Lower lobe of right lung (tissue), 2 donors: ENCODE measurements around the gene TRAPPC2. TPM values are rescaled to one million over a fixed set of nuclear protein-coding genes. Genes with fewer than 3 reads are reported as not detected.

Experiments used
- ATAC-seq, 2 donors: fragments of 200-7000 bp; cut with Tn5 transposase; one replicate each; pipeline ENCODE4 v1.9.1; 2020 to 2022; ENCODE audit warnings: mild to moderate bottlenecking in 2 of 2, moderate library complexity in 2 of 2
- DNase-seq: peaks from one replicate; pipeline ENCODE4 v3.0.0-alpha.2; 2020
- H3K27ac ChIP-seq: fragments of 200-600 bp; one replicate; pipeline ENCODE4 v1.8.0; 2022
- H3K27me3 ChIP-seq: fragments of 200-600 bp; one replicate; pipeline ENCODE4 v1.8.0; 2022; ENCODE audit warnings: low read depth
- H3K36me3 ChIP-seq: fragments of 200-600 bp; one replicate; pipeline ENCODE4 v1.8.0; 2022; ENCODE audit warnings: mild to moderate bottlenecking
- H3K4me1 ChIP-seq: fragments of 200-600 bp; one replicate; pipeline ENCODE4 v1.8.0; 2022
- H3K4me3 ChIP-seq: fragments of 200-600 bp; one replicate; pipeline ENCODE4 v1.8.0; 2022; ENCODE audit warnings: mild to moderate bottlenecking
- H3K9me3 ChIP-seq: fragments of 200-600 bp; one replicate; pipeline ENCODE4 v1.8.0; 2022
- intact Hi-C: fragments of 100-400 bp; cut with DNase I; formaldehyde crosslinking; loops from one replicate; pipeline ENCODE4 v1.11.0; 2022
- total RNA-seq: library from RNA; stranded (reverse); fragmentation: NEBNext Ultra II Directional; extraction: Animal tissue kit (Norgen Biotek cat#: 25700); gene quantifications from one replicate; pipeline ENCODE4 v1.2.1, GENCODE V29; 2021
- TF ChIP-seq, protein P1 (sequence below): fragments of 200-600 bp; IDR thresholded peaks from one replicate; pipeline ENCODE4 v1.8.0; 2022; ENCODE audit warnings: antibody characterized with exemption, mild to moderate bottlenecking
- donor health status: DM: no; HTN: yes; CAD: no; lungs with severe emphysema.

The TRAPPC2 gene
- total RNA-seq, 1 donor from 2014 or later, result 15.8 TPM

DNA sequence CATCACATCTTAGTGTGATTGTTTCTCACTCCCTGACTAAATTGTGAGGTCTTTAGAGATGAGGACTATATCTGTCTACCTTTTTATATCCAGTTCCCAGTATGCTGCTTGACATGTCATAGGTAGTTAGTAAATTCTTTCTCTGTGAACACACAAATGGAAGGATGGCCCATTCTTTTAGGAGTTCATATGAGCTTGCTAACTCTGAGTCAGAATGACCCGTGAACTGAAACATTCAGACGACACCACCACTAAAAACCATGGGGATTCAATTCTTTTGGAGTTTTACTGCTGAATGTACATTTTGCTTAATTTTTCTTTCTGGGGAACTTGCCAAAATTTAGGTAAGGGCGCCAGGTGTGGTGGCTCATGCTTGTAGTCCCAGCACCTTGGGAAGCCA, 14.1 kb upstream of the TRAPPC2 start:
- H3K27ac ChIP-seq, result no peak overlapping the region
- TF ChIP-seq, protein P1, sequence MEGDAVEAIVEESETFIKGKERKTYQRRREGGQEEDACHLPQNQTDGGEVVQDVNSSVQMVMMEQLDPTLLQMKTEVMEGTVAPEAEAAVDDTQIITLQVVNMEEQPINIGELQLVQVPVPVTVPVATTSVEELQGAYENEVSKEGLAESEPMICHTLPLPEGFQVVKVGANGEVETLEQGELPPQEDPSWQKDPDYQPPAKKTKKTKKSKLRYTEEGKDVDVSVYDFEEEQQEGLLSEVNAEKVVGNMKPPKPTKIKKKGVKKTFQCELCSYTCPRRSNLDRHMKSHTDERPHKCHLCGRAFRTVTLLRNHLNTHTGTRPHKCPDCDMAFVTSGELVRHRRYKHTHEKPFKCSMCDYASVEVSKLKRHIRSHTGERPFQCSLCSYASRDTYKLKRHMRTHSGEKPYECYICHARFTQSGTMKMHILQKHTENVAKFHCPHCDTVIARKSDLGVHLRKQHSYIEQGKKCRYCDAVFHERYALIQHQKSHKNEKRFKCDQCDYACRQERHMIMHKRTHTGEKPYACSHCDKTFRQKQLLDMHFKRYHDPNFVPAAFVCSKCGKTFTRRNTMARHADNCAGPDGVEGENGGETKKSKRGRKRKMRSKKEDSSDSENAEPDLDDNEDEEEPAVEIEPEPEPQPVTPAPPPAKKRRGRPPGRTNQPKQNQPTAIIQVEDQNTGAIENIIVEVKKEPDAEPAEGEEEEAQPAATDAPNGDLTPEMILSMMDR, result no peak
- no peaks in the 10 kb centered on the region for H3K27me3 ChIP-seq
- intact Hi-C loops, result no loop called here
- H3K4me1 ChIP-seq, result no peaks in the 10 kb centered on the region
- ATAC-seq (no peak), DNase-seq (no peak)
- H3K9me3 ChIP-seq, result no peaks in the 10 kb centered on the region
- peaks cover 32% of the 10 kb centered on the region for H3K36me3 ChIP-seq
- H3K4me3 ChIP-seq, result no peak overlapping the region

DNA sequence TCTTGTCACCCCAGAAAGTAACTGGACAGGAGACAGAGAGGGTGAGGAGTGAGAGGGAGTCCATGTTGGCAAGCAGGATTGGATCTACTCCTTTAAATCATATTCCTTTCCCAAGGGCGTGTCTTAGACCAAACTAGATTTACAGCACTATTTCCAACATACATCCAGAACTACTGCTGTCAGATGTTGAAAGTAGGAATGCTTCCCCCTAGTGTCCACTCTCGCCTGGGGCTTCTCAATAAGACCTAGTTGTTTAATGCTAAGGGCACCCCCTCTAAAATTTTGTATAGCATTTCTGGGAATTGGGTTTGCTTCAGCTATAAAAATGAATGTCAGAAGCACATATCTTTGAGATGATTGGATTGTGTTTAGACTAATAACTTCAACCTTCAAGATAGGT, 13.4 kb upstream of the TRAPPC2 start:
- H3K27me3 ChIP-seq, result no peaks in the 10 kb centered on the region
- H3K36me3 ChIP-seq, result peaks cover 25% of the 10 kb centered on the region
- no peak for DNase-seq
- H3K4me1 ChIP-seq, result no peaks in the 10 kb centered on the region
- TF ChIP-seq, protein P1, result peak; percentile 46
- H3K9me3 ChIP-seq, result no peaks in the 10 kb centered on the region
- intact Hi-C loops, result no loop called here
- ATAC-seq, result peak in 1 of 2 donors; percentile 69
- H3K27ac ChIP-seq, result no peak overlapping the region
- H3K4me3 ChIP-seq, result no peak overlapping the region

DNA sequence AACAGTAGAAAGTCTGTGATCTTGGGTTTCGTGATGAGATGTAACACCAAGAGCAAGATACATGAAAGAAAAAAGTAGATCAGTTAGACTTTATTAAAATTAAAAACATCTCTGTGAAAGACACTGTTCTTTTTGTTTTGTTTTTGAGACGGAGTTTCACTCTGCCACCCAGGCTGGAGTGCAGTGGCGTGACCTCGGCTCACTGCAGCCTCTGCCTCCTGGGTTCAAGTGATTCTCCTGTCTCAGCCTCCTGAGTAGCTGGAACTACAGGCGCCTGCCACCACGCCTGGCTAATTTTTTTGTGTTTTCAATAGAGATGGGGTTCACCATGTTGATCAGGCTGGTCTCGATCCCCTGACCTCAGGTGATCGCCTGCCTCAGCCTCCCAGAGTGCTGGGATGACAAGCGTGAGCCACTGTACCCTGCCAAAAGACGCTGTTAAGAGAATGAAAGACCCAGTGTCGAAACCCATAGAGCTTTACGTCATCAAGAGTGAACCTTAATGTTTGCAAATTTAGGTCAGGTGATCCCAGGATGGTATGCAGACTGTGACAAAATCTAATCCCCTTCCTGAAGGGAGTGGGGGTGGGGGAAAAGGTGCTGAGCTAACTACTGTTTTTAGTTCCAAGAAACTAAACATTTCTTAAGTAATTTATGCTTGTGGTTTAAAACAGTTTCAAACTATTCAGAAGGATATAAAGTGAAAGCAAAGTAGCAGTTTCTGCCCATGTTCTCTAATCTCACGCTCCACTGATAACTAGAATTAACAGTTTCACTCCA, 8.2 kb upstream of the TRAPPC2 start:
- Histone ChIP-seq H3K27ac (peak overlapping the region; percentile 49), H3K9me3 (no peaks in the 10 kb centered on the region), H3K4me3 (no peak overlapping the region), H3K36me3 (peaks cover 22% of the 10 kb centered on the region), H3K27me3 (no peaks in the 10 kb centered on the region), H3K4me1 (no peaks in the 10 kb centered on the region)
- TF ChIP-seq, protein P1, result no peak
- no peak for DNase-seq
- intact Hi-C loops, result no loop called here
- ATAC-seq, result peak; percentile 67 to 82

DNA sequence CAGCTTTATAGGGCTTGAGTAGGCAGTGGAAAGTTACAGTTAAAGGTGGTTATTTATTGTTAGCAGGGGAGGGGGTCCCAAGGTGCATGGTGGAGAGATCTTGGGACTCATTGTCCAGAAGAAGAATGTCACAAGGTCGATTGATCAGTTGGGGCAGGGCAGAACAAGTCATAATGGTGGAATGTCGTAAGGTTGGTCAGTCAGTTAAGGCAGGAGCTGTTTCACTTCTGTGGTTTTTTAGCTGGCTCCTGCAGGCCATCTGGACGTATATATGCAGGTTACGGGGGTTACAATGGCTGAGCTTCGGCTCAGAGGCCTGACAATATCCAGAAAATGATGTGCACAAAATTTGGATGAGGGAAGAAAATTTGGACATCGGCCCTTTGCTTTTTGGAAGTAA, 7.3 kb upstream of the TRAPPC2 start:
- intact Hi-C loops, result no loop called here
- Histone ChIP-seq H3K9me3 (no peaks in the 10 kb centered on the region), H3K4me3 (no peak overlapping the region), H3K4me1 (peaks cover under 1% of the 10 kb centered on the region), H3K36me3 (peaks cover 19% of the 10 kb centered on the region), H3K27ac (no peak overlapping the region), H3K27me3 (no peaks in the 10 kb centered on the region)
- ATAC-seq (no peak), DNase-seq (no peak)
- TF ChIP-seq, protein P1, result no peak

DNA sequence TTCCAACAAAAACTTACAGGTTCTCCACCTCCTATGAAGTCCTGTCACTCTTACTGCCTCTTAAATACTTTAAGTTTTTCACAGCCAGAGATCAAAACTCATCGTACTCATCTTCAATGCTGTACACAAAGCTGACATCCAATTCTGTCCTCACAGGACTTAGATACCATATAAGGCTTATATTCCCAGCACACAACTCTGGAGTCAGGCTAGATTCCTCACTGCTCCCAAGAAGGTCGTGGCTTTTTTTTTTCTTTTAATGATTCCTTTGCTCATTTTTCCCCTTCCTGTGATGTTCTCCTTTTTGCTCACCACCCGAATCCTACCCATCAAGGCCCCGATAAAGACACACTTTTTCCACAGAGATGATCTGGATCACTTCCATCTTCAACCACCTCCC, 914 bp downstream of the TRAPPC2 start:
- no peak for ATAC-seq
- Histone ChIP-seq H3K4me1 (peaks cover 10% of the 10 kb centered on the region), H3K27ac (peak overlapping the region; percentile 92), H3K4me3 (peak overlapping the region; percentile 71), H3K27me3 (no peaks in the 10 kb centered on the region), H3K36me3 (no peaks in the 10 kb centered on the region), H3K9me3 (no peaks in the 10 kb centered on the region)
- intact Hi-C loops, result no loop called here
- no peak for DNase-seq
- TF ChIP-seq, protein P1, result no peak
